HG02610 (cell line): Measurements from ENCODE around the gene FADD.

Source experiments
- ATAC-seq: cut with Tn5 transposase; IDR thresholded peaks from one replicate; pipeline ENCODE4 v1.9.1; 2021; ENCODE audit warnings: mild to moderate bottlenecking, moderate library complexity; ENCODE audit not compliant: unreplicated experiment

Gene FADD, protein sequence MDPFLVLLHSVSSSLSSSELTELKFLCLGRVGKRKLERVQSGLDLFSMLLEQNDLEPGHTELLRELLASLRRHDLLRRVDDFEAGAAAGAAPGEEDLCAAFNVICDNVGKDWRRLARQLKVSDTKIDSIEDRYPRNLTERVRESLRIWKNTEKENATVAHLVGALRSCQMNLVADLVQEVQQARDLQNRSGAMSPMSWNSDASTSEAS

GRCh38 chr11:70202920-70203750 is at the start of gene FADD:
Gene FADD, plus strand, starts transcription at chr11:70203296. Its CDS starts 164 bp downstream, at chr11:70203460.
- ATAC-seq = peak; percentile 72

- no peak for ATAC-seq
Observed at GRCh38 chr11:70155386-70155785, 47.7 kb upstream of the FADD start.

DNA sequence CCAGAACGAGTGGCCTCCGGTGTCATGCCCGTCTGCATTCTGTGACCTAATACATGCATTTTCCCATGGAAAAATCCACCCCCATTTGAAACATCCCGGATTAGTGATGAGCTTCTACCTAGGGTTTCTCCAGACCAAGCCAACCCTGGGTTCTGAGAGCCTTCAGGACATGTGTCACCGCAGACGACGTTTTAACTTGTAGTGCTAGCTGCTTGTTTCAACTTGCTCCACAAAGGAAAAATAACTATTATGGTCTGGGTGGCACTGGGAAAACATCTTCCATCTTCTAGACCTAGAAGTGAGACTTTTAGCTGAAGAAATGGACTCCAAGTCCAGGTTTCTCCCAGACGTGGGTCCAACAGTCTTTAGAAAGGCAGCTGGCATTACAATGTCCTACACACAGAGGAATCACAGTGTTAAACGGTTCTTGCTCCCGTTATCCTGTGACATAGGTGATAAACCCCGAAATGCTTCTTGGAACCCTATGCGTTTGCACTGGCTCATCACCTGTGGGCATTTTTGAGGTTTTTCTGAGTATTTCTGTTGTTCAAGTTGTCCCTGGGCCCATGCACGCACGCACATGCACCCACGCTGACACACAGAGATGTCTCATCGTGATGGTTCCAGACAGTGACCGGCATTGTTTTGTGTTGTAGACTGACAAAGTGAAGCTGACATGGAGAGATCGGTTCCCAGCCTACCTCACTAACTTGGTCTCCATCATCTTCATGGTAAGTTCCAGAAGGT is 46.6 kb upstream of the FADD start:
- no peak for ATAC-seq

- no peak for ATAC-seq
Observed at GRCh38 chr11:70158201-70158600, 44.9 kb upstream of the FADD start.

DNA sequence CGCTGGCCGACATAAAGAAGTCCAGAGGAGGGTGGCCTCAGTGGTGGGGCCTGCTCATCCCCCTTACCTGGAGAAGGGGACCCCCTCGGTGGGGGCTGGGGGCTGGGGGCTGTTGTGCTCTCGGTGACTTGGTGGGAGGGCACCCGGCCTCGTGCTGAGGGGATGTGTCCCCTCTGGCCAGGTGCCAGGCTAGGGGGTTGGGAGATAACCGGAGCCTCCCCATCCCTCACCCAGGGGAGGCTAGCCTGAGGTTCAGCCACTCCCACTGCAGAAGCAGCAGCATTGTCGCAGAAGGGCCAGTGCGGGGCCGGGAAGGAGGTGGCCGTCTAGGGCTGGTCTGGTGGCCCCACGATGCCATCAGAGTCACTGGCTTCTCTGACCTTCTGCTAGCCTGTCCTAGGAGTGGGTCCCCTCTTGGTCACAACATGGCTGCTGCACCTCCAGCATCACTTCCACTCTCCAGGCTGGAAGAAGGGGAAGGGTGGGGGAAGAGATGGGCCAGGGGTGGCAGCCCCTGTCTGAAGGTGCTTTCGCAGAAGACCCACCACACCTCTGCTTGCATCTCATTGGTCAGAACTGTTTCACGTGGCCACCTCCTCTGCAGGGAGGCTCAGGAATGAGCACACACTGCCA is 44.2 kb upstream of the FADD start:
- ATAC-seq = no peak

- no peak for ATAC-seq
Observed at GRCh38 chr11:70159627-70160570, 43.2 kb upstream of the FADD start.

DNA sequence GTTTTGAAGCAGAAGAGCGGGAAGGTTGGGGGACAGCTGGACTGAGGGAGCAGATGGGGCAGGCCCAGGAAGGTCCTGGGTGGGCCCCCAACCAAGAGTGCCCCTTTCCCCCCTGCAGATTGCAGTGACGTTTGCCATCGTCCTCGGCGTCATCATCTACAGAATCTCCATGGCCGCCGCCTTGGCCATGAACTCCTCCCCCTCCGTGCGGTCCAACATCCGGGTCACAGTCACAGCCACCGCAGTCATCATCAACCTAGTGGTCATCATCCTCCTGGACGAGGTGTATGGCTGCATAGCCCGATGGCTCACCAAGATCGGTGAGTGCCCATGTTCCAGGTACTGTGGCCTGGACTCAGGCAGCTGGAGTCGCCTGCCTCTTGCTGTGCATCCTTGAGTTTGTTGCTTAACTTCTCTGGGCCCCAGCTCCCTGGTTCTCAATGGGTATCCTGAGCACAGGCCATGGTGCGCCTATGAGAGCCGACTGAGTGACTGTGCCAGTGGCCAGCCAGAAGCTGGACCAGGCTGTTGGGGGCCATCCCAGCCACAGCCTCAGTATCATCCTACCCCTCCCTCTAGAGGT is 42.0 kb upstream of the FADD start:
- no peak for ATAC-seq

- no peak for ATAC-seq
Observed at GRCh38 chr11:70164705-70165104, 38.4 kb upstream of the FADD start.

- ATAC-seq = no peak
Observed at GRCh38 chr11:70167120-70167519, 36.0 kb upstream of the FADD start.

DNA sequence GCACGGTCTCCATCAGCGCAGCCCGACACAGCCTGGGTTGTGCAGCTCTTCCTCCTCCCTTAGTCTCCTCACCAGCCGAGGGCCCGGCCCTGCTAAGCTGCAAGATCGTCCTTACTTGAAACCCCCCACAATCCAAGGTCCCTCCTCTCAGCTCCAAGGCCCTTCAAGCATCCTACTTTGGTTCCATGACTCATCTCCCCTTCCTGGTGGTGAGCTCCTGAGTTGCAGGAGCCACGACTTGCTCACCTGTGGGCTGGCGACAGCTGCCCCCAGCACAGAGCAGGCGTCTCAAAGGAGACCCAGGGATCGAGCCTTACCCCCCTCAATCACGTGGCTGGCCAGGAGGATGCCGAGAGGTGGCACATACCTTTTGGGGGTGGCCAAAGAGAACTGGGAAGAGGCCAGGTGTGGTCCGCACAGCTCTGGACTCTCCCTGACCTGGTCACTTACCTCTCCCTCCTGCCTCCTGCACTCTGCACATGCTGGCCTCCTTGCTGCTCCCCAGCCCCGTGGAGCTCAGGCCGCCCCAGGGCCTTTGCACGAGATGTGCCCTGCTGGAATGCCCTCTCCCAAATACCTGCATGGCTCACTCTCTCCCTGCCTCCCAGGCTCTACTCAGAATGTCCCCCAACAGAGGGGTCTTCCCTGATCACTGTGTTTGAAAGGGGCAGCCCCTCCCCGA is 35.2 kb upstream of the FADD start:
- no peak for ATAC-seq

DNA sequence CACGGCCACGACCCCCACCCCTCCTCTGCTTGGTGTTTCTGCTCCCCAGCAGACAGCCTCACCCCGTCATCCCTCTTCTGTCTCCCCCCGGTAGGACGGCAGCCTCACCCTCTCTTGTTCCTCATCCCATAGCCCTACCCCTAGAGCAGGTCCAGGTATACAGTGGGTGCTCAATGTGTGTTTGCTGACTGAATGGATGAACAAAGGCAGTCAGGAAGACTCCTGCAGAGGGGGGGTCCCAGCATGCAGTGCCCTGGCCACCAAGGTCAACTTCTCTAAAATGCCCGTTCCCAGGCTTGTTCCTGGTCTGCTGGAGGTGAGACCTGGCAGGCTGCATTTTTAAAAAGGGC is 34.7 kb upstream of the FADD start:
- ATAC-seq = no peak

GRCh38 chr11:70169127-70169526 is 34.0 kb upstream of the FADD start:
- no peak for ATAC-seq

DNA sequence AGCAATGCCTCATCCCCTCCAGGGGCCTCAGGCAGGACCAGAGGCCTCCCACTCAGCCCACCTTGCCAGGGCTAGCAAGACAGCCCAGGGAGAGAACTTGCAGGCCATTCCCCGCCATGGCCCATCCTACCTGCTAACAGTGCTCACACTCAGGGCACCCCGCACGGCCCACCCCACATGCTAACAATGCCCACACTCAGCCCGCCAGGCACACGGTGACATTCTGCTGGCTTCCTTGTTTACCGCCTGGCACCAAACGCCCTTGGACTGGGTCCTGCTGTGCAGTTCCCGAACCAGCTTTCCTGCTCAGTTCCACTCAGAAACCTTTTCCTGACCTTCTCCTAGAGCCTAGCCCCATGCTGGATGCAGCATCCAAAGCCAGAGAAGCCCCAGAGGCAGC is 33.5 kb upstream of the FADD start:
- ATAC-seq = no peak

- ATAC-seq = no peak
Observed at GRCh38 chr11:70170596-70171210, 32.4 kb upstream of the FADD start.

GRCh38 chr11:70173018-70173417 is 30.1 kb upstream of the FADD start:
- no peak for ATAC-seq

DNA sequence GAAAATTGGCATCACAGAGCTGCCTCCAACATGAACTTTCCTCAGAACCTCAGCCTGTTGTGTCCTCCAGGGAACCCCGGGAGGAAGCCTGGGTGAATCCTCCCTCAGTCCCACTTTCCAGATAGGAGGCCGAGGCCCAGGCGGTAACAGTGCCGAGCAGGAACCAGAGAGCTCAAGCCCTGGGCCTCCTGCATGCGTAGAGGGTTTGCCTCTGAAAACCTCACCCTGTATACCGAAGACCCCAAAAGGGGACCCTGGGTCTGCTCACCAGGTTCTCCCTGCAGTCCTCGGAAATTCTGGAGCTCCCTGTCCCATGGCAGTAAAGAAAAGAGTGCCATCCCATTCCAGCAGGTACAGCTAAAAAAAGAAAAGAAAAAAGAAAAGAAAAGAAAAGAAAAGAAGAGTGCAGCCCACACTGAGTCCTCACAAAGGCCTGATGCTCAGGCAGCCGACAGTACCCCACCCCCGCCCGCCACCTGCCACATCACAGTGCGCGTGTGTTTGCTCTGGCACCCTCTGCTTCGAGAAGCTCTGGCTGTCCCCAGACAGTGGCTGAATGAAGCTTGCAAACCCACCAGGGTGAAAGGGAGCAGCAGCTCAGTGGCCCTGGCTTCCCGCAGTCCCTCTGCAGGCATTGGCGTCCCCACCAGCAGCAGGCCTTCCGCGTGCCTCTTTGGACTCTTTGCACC is 28.4 kb upstream of the FADD start:
- no peak for ATAC-seq

DNA sequence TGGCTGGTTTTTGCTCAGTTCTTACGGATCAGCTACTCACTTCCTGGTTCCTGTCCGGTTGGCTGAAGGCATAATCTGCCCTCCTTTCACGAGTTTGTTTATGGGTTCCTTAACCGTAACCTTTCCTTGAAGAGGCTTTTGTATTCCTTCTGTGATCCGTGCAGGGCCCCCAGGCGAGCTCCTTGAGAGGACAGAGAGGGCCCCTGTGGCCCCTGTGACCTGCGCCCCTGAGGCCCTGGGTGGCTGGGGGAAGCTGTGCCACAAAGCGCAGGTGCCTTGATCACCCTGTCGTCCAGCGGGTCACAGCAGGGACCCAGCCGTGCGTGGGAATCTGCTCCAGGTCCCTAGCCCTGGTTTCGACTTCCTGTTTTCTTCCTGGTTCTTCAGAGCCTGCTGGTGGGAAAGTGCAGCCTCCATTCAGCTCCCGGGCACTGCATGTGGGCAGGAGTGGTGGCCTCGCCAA is 27.8 kb upstream of the FADD start:
- ATAC-seq = no peak
